Measurements from ENCODE around the gene DZANK1.
"Not testable (repeated sequence)": the region's sequence is repeated elsewhere in the genome, so short reads cannot be mapped to it uniquely, and the experiment has no call there.

The DZANK1 gene

DNA sequence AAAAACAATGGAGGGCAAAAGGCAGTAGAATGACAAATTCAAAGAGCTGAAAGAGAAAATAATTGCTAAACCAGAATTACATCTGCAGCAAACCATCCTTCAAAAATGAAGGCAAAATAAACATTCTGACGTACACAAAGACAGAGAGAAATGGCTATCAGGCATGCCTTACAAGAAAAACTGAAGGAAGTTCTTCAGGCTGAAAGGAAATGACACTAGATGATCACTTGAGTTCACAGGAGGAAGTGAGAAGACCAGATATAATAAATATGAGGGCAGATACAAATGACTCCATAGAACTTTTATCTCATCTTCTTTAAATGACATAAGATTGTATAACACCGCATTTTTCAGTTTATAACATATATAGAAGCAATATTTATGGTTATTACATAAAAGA is 30.0 kb downstream of the DZANK1 start:
- DNase-seq (ENCODE audit: low read depth in 2 of 2), result no peak

DNA sequence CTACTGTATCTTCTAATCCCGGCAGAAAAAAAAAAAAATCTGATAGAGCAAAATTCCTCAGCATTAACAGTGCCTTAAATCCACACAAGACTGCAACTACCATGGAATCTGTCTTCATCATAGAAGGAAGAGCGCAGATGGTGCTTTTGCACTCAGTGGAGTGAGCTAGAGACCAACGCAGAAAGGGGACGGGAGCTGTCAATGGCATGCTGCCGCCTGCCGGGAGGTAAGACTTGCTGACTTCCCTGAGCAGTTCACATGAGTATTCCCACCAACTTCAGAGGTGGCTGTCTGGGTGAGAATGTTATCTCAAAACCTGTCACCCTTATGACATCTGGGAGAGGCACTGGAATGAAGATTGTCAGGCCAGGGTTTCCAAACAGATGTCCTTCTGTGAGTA is 35.6 kb downstream of the DZANK1 start:
- DNase-seq (ENCODE audit: low read depth in 2 of 2), result no peak

DNA sequence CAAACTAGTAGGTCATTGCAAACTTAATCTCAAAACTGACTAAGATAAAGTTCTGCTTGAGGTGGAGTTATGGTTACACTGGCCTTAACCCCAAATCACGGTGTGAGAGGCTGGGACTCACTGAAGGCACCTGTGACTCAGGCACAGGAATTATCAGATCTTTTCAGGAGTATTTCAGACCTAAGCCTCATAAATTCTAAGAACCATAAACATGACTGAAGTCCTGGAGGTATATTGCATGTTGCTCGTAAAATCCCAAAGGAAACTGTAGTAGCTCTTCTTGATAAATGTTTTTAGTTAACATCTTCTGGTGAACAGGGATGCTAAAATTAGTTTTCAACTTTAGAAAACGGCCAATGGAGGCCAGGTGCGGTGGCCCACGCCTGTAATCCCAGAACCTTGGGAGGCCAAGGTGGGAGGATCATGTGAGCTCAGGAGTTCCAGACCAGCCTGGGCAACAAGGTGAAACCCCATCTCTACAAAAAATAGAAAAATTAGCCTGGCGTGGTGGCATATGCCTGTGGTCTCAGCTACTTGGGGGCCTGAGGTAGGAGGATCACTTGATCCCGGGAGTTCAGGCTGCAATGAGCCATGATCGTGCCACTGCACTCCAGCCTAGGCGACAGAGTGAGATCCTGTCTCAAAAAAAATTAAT is 36.5 kb downstream of the DZANK1 start:
- no peak for DNase-seq (ENCODE audit: low read depth in 2 of 2)

- DNase-seq (ENCODE audit: low read depth in 2 of 2), result no peak
Observed at GRCh38 chr20:18428490-18429173, 38.2 kb downstream of the DZANK1 start.

DNA sequence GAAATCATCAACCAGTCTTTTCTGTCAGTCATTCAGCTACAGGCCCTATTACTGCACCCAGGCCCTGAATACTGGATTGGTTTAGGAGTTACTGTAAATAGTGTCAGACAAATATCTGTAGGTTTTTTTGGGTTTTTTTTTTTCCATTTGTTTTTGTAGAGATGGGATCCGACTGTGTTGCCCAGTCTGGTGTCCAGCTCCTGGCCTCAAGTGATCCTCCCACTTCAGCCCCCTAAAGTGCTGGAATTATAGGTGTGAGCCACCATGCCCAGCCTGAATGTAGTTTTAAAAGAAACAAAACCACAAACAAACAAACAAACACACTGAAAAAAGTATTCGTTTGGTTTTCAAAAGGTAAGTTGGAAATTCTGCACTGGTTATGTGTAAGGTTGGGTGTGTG is 39.6 kb downstream of the DZANK1 start:
- DNase-seq (ENCODE audit: low read depth in 2 of 2), result no peak

DNA sequence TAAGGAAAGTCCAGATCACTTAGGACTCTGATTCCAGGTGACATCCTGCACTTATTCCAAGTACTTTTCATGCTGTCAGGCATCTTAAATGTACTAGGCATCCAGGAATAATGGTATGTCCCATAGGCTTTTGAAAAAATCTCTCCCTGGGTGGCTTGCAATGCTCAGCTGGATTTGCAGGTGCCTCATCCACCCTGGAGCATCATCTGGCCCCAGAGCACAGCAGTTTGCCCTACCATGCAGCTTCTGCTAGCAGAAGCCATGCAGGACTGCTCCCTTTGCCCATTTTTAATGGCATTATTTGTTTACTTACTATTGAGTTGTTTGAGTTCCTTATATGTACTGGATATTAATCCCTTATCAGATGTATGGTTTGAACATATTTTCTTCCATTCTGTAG is 45.2 kb downstream of the DZANK1 start:
- no peak for DNase-seq (ENCODE audit: low read depth in 2 of 2)

- DNase-seq (ENCODE audit: low read depth in 2 of 2), result no peak
Observed at GRCh38 chr20:18416486-18416885, 50.3 kb downstream of the DZANK1 start.

- no peak for DNase-seq (ENCODE audit: low read depth in 2 of 2)
Observed at GRCh38 chr20:18414140-18414539, 52.7 kb downstream of the DZANK1 start.

DNA sequence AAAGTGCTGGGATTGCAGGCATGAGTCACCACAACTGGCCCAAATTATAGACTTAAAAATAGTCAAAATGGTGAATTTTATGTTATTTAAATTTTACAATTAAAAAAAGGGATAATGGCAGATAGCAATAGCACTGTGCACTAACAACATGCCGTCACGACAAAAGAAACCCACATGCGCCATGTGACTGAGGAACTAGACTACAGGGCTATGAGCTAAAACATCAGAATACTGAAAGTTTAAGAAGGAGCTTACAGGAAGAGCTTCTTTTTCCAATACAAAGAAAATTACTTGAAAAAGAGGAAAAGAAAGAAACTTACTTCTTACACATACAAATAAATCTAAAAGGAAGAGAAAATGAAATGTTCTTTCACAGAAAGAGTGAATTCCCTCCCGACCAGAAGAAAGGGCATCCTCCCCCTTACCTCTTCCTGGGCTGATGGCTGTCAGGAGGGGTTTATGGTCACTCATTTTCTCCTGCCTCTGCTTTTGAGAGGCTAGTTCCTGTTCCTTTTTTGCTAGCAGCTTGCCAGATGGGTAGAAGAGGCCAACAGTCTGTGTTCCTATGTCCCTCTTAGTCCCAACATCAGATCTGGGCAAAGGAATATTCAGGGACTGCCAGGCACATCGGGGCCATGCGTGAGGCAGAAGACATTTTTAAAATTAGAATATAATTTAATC is 54.5 kb downstream of the DZANK1 start:
- DNase-seq (ENCODE audit: low read depth in 2 of 2), result no peak

- no peak for DNase-seq (ENCODE audit: low read depth in 2 of 2)
Observed at GRCh38 chr20:18405826-18406225, 61.0 kb downstream of the DZANK1 start.

DNA sequence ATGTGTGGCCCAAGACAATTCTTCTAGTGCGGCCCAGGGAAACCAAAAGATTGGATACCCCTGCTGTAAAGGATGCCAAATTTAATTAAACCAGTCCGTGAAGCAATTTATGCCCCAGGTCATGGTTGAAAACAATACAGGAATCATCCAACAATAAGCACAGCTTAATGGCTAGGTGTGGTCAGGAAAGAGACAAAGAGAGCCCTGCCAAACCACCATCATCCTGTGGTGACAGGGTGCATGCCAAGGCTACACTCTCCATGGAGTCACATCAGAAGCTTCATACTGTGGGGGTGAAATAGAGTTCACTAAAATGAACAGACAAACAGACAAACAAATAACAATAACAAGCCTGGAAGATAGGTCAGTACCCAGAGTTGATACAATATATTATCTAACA is 62.7 kb downstream of the DZANK1 start:
- no peak for DNase-seq (ENCODE audit: low read depth in 2 of 2)

GRCh38 chr20:18403269-18403668 is 63.6 kb downstream of the DZANK1 start:
- DNase-seq (ENCODE audit: low read depth in 2 of 2), result no peak

DNA sequence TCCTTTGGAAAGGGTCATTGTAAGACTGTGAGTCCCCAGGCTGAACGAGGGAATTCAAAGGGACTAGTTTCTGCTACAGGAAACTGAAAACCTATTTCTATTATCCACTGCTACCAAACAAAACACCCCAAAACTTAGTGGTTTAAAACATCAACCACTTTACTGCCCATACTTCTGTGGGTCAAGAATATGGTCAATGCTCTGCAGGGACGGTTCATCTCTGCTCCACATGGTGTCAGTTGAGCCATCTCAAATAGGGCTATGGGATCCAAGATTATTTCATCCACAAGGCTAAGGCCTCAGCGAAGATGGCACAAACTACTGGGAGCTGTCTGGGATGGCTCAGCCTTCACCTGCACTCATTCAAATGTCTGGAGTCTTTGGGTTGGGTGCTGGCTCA is 65.5 kb downstream of the DZANK1 start:
- DNase-seq (ENCODE audit: low read depth in 2 of 2), result no peak

DNA sequence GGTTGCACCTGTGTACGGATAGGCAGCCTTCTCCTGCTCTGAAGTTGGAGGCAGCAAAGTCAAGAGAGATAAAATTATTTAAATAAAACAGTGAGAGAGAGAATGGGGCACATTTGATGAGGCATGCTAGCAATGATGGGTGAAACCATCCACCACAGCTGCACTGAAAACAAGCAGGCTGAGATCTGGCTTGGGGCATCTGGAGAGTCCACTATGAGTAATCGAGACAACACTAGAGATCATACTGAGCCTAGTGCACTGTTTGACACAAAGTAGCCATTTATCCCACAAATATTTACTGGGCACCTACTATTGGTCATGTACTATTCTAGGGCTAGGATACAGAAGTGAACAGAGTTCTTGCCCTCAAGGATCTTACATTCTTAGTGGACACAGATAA is 66.4 kb downstream of the DZANK1 start:
- DNase-seq (ENCODE audit: low read depth in 2 of 2), result no peak

DNA sequence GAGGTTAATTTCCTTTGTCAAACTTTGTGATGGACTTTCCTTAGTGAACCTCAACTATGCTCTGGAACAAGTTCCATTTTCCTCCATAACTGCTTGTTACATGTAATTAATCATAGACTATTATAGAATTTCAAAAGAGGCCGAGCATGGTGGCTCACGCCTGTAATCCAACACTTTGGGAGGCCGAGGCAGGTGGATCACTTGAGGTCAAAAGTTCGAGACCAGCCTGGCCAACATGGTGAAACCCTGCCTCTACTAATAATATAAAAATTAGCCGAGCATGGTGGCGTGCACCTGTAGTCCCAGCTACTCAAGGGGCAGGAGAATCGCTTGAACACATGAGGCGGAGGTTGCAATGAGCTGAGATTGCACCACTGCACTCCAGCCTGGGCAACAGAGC is 68.1 kb downstream of the DZANK1 start:
- DNase-seq (ENCODE audit: low read depth in 2 of 2), result not testable (repeated sequence)

GRCh38 chr20:18397030-18397429 is 69.8 kb downstream of the DZANK1 start:
- DNase-seq (ENCODE audit: low read depth in 2 of 2), result no peak

- DNase-seq (ENCODE audit: low read depth in 2 of 2), result no peak
Observed at GRCh38 chr20:18395544-18395943, 71.3 kb downstream of the DZANK1 start.

DNA sequence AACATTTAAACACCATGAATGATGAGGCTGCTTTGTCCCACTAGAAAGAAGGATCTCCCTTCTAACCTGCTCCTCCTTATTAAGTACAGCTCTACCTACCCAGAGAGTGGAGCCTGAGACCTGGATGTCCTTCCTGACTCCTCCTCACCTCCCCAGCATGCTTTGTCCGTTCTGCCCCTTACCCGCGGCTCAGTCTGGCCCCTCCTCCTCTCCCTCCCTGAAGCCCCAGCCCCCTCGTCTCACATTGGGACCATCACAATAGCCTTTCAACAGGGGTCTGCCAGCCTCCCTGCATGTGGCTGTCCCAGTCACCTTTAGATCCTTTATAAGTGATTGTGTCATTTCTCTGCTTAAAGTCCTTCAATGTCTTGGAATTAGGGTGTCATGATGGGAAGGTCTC is 72.5 kb downstream of the DZANK1 start:
- DNase-seq (ENCODE audit: low read depth in 2 of 2), result no peak

- no peak for DNase-seq (ENCODE audit: low read depth in 2 of 2)
Observed at GRCh38 chr20:18391686-18392085, 75.1 kb downstream of the DZANK1 start.

GRCh38 chr20:18390201-18390600 is 76.6 kb downstream of the DZANK1 start:
- DNase-seq (ENCODE audit: low read depth in 2 of 2), result no peak

DNA sequence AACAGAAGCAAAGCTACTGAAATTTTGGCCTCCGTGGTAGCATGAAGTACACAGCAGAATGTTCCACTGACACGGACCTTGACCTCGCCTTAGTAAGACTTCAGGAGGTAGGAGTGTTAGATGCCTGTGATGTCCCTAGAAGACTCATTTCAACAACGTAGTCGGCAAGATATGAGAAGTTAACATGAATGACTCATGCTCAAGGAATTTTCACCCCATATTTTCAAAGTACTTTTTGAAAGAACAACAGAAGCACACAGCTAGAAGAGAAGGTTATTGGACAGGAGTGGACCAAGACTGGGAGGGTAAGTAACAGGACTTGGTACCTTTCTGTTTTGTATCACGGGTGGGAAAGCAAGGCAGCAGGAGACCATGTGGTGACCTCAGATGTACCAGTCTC is 78.0 kb downstream of the DZANK1 start:
- DNase-seq (ENCODE audit: low read depth in 2 of 2), result no peak

GRCh38 chr20:18380908-18381529 is 85.8 kb downstream of the DZANK1 start:
- no peak for DNase-seq (ENCODE audit: low read depth in 2 of 2)
